ENCODE results near the gene BRAP.
A peak's percentile ranks its signal among the peaks of the same experiment; 100 is the strongest.
"Not testable (repeated sequence)": the region's sequence is repeated elsewhere in the genome, so short reads cannot be mapped to it uniquely, and the experiment has no call there.

BRAP gene

GRCh38 chr12:111685811-111686573, at the start of gene BRAP, which contains the start of gene ACAD10:
Gene BRAP (minus strand): TSS chr12:111685956. CDS start chr12:111685792, 164 bp downstream.
Gene ACAD10 (plus strand): TSS chr12:111686053. CDS start chr12:111692710, 6,657 bp downstream.
- peak; percentile 96 for DNase-seq

- DNase-seq = no peak
Measured at GRCh38 chr12:111733340-111733915, 47.7 kb upstream of the BRAP start.

- no peak for DNase-seq
Measured at GRCh38 chr12:111732786-111733185, 47.0 kb upstream of the BRAP start.

GRCh38 chr12:111730420-111730819, 44.7 kb upstream of the BRAP start:
- no peak for DNase-seq

- no peak for DNase-seq
Measured at GRCh38 chr12:111728795-111729194, 43.0 kb upstream of the BRAP start.

GRCh38 chr12:111723646-111724360, 38.0 kb upstream of the BRAP start:
- not testable (repeated sequence) for DNase-seq

- DNase-seq = no peak
Measured at GRCh38 chr12:111720457-111720856, 34.7 kb upstream of the BRAP start.

- DNase-seq = not testable (repeated sequence)
Measured at GRCh38 chr12:111719316-111719715, 33.6 kb upstream of the BRAP start.

- DNase-seq = no peak
Measured at GRCh38 chr12:111715279-111715678, 29.5 kb upstream of the BRAP start.

- no peak for DNase-seq
Measured at GRCh38 chr12:111706145-111706544, 20.4 kb upstream of the BRAP start.

GRCh38 chr12:111705672-111706071, 19.9 kb upstream of the BRAP start:
- no peak for DNase-seq

- no peak for DNase-seq
Measured at GRCh38 chr12:111699962-111700361, 14.2 kb upstream of the BRAP start.

- no peak for DNase-seq
Measured at GRCh38 chr12:111693818-111694217, 8.1 kb upstream of the BRAP start.

- DNase-seq = no peak
Measured at GRCh38 chr12:111692575-111693210, 6.9 kb upstream of the BRAP start.

GRCh38 chr12:111691262-111691661, 5.5 kb upstream of the BRAP start:
- no peak for DNase-seq

- DNase-seq = no peak
Measured at GRCh38 chr12:111687952-111688351, 2.2 kb upstream of the BRAP start.

GRCh38 chr12:111687255-111687654, 1.5 kb upstream of the BRAP start:
- no peak for DNase-seq

- peak; percentile 4 for DNase-seq
Measured at GRCh38 chr12:111686574-111687105, 884 bp upstream of the BRAP start.

- no peak for DNase-seq
Measured at GRCh38 chr12:111685322-111685810, 390 bp downstream of the BRAP start.

GRCh38 chr12:111684485-111685198, 1.1 kb downstream of the BRAP start:
- DNase-seq = not testable (repeated sequence)

GRCh38 chr12:111677186-111677585, 8.6 kb downstream of the BRAP start:
- no peak for DNase-seq

- no peak for DNase-seq
Measured at GRCh38 chr12:111673503-111673902, 12.3 kb downstream of the BRAP start.

All from CD4-positive, alpha-beta T cell treated with Interleukin-12 subunit alpha and Interleukin-12 subunit beta, for 1 hour (primary cell).